K562 (cell line): ENCODE data around the gene CLCNKA. TPM values are rescaled to one million over a fixed set of nuclear protein-coding genes. Genes with fewer than 3 reads are reported as not detected.
A peak's percentile ranks its signal among the peaks of the same experiment; 100 is the strongest.

Source experiments
- SRF ChIP-seq, 2 experiments: fragments of 250-450, 450-650 bp in 1 of 2; sonication (Bioruptor Pico) in 1 of 2; sonication (generic) in 1 of 2; formaldehyde crosslinking; IDR thresholded peaks; 2 replicates each; pipeline versions ENCODE4 v1.5.0 to v1.5.1; 2020 to 2022; ENCODE audit warnings: mild to moderate bottlenecking in 1 of 2, missing genetic modification reagents in 1 of 2
- polyA plus RNA-seq, 8 experiments: library from polyadenylated mRNA; depleted of rRNA in 4 of 8; stranded (reverse) in 5 of 8; unstranded in 3 of 8; fragments of >200 nt; fragmentation: Nextera tagmentation in 2 of 8; fragmentation: Illumina TruSeq in 1 of 8; extraction: Ambion mirVana in 2 of 8; extraction: Trizol in 1 of 8; gene quantifications; 2 replicates each; pipeline versions ENCODE4 v1.2.1 to v1.2.3, GENCODE V29; 2011 to 2014; ENCODE audit warnings: inconsistent platforms in 1 of 8, missing spikeins in 1 of 8
- total RNA-seq, 7 experiments: library from RNA; depleted of rRNA in 6 of 7; stranded (reverse); fragments of >200 nt in 6 of 7; fragmentation: Illumina TruSeq in 2 of 7; extraction: Trizol in 2 of 7; gene quantifications; 2 replicates each; pipeline versions ENCODE4 v1.2.1 to v1.2.3, GENCODE V29; 2011 to 2021; ENCODE audit warnings: low replicate concordance in 1 of 7
- TF ChIP-seq, protein P1 (sequence below): fragments of 450-650 bp; IDR thresholded peaks from 2 replicates; pipeline ENCODE4 v1.6.1; 2018; ENCODE audit not compliant: partially characterized antibody
- TF ChIP-seq, protein P2 (sequence below): fragments of 200-800 bp; sonication (Bioruptor generic); IDR thresholded peaks from 2 replicates; pipeline ENCODE4 v1.6.1; 2017; ENCODE audit warnings: missing genetic modification characterization, missing compliant biosample characterization

CLCNKA gene
- total and polyA plus RNA-seq, 9 of the 15 experiments (the other 6 are each of a cell fraction or from before 2014, with no cell fraction given): 0.03 to 0.37 (median 0.10) TPM; not detected in 3

DNA sequence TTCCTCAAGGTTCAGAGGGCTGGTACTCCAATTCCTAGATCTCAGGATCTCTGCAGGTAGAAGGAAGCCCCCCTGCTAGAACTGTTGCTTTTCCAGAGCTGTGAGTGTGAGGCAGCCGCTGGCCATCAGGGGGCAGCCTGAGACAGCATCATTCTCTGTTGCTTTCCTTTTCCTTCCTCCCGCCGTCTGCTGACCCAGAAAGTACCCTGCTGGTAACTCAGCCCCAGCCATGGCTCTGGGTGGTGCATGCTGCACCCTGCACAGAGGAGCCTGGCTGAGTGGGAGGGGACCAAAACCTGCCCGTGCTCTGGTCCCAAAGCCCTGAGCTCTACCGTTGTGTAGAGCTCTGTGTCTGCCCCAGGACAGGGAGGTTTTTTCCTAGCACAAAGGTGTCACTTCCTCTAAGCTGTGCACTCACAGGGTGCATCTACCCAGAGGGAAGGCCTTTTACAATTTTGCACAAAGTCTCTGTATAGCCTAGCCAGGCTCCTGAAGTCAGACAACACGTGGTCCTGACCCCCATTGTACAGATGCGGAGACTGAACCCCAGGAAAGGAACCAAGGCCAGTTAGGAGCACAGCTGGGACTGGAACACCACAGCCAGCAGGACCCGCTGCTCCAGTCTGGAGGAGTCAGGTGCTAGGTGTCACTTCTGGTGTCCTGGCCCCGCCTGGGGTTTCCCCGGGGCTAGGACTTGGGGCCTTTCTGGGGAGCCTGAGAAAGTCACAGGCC is 57.3 kb downstream of the CLCNKA start (continued):
- TF ChIP-seq, protein P1, sequence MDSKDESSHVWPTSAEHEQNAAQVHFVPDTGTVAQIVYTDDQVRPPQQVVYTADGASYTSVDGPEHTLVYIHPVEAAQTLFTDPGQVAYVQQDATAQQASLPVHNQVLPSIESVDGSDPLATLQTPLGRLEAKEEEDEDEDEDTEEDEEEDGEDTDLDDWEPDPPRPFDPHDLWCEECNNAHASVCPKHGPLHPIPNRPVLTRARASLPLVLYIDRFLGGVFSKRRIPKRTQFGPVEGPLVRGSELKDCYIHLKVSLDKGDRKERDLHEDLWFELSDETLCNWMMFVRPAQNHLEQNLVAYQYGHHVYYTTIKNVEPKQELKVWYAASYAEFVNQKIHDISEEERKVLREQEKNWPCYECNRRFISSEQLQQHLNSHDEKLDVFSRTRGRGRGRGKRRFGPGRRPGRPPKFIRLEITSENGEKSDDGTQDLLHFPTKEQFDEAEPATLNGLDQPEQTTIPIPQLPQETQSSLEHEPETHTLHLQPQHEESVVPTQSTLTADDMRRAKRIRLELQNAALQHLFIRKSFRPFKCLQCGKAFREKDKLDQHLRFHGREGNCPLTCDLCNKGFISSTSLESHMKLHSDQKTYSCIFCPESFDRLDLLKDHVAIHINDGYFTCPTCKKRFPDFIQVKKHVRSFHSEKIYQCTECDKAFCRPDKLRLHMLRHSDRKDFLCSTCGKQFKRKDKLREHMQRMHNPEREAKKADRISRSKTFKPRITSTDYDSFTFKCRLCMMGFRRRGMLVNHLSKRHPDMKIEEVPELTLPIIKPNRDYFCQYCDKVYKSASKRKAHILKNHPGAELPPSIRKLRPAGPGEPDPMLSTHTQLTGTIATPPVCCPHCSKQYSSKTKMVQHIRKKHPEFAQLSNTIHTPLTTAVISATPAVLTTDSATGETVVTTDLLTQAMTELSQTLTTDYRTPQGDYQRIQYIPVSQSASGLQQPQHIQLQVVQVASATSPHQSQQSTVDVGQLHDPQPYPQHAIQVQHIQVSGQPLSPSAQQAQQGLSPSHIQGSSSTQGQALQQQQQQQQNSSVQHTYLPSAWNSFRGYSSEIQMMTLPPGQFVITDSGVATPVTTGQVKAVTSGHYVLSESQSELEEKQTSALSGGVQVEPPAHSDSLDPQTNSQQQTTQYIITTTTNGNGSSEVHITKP: peak; percentile 51
- TF ChIP-seq, protein P2, sequence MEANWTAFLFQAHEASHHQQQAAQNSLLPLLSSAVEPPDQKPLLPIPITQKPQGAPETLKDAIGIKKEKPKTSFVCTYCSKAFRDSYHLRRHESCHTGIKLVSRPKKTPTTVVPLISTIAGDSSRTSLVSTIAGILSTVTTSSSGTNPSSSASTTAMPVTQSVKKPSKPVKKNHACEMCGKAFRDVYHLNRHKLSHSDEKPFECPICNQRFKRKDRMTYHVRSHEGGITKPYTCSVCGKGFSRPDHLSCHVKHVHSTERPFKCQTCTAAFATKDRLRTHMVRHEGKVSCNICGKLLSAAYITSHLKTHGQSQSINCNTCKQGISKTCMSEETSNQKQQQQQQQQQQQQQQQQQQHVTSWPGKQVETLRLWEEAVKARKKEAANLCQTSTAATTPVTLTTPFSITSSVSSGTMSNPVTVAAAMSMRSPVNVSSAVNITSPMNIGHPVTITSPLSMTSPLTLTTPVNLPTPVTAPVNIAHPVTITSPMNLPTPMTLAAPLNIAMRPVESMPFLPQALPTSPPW (CRISPR knock-in tag): peak; percentile 26; the same call in 1 of the 2 replicates
- peak in 1 of 2 experiments; percentile 81; a peak in 1 of 4 replicates for TF ChIP-seq SRF (CRISPR knock-in tag; IDR thresholded peaks at IDR 0.05)
